Spleen (tissue), 11 donors: ENCODE results near the gene CABLES2. TPM values are rescaled to one million over a fixed set of nuclear protein-coding genes. Genes with fewer than 3 reads are reported as not detected.

Source experiments
- DNase-seq: peaks from one replicate; pipeline ENCODE4 v3.0.0-alpha.2; 2020
- H3K27ac ChIP-seq, 8 donors: fragments of 200-600 bp; sonication (generic) in 7 of 8; 1 replicate in 4 of 8; 2 replicates in 4 of 8; pipeline versions ENCODE4 v1.5.0 to v1.8.0; 2016 to 2021; ENCODE audit warnings: inconsistent platforms in 4 of 8, mild to moderate bottlenecking in 4 of 8, moderate library complexity in 1 of 8
- H3K27me3 ChIP-seq, 7 donors: fragments of 200-600 bp; sonication (generic) in 6 of 7; replicated peaks in 1 of 7; 1 replicate in 4 of 7; 2 replicates in 3 of 7; pipeline versions ENCODE4 v1.5.0 to v1.8.0; 2016 to 2021; ENCODE audit warnings: inconsistent platforms in 3 of 7, mild to moderate bottlenecking in 1 of 7
- H3K36me3 ChIP-seq, 6 donors: fragments of 200-600 bp; sonication (generic) in 5 of 6; 1 replicate in 4 of 6; 2 replicates in 2 of 6; pipeline versions ENCODE4 v1.5.0 to v1.8.0; 2016 to 2021; ENCODE audit warnings: inconsistent platforms in 2 of 6
- H3K4me1 ChIP-seq, 6 donors: fragments of 200-600 bp; sonication (generic) in 5 of 6; 1 replicate in 3 of 6; 2 replicates in 3 of 6; pipeline versions ENCODE4 v1.5.0 to v1.8.0; 2016 to 2021; ENCODE audit warnings: inconsistent platforms in 3 of 6
- H3K4me3 ChIP-seq, 8 donors: fragments of 200-600 bp; sonication (generic) in 7 of 8; 1 replicate in 4 of 8; 2 replicates in 4 of 8; pipeline versions ENCODE4 v1.5.0 to v1.8.0; 2016 to 2021; ENCODE audit warnings: inconsistent platforms in 4 of 8, mild to moderate bottlenecking in 4 of 8, moderate library complexity in 2 of 8
- H3K9me3 ChIP-seq, 8 donors: fragments of 200-600 bp; sonication (generic) in 7 of 8; 1 replicate in 4 of 8; 2 replicates in 4 of 8; pipeline versions ENCODE4 v1.5.0 to v1.8.0; 2016 to 2021; ENCODE audit warnings: inconsistent platforms in 4 of 8
- POLR2A ChIP-seq, 3 donors: fragments of 450-650 bp; IDR thresholded peaks; one replicate each; pipeline ENCODE4 v1.5.1; 2017; ENCODE audit warnings: antibody characterized with exemption in 3 of 3, mild to moderate bottlenecking in 1 of 3
- POLR2AphosphoS5 ChIP-seq, 3 donors: sonication (generic); formaldehyde crosslinking; IDR thresholded peaks; one replicate each; pipeline ENCODE4 v1.5.1; 2017; ENCODE audit warnings: antibody characterized with exemption in 3 of 3
- WGBS, 5 donors: extraction: QIAGEN DNeasy Blood & Tissue Kit in 3 of 5; methylation state at CpG; one replicate each; pipeline versions ENCODE4 v1.1.5 to v1.1.7; 2013 to 2018; 5-methylcytosine and 5-hydroxymethylcytosine counted together
- intact Hi-C: fragments of 100-400 bp; cut with DNase I; formaldehyde crosslinking; loops from one replicate; pipeline ENCODE4 v1.15.0; 2023; ENCODE audit warnings: low total_unique reads
- polyA plus RNA-seq, 3 donors: library from polyadenylated mRNA; stranded (reverse); fragments of 200-250 nt; gene quantifications; one replicate each; pipeline ENCODE4 v1.2.1, GENCODE V29; 2013
- total RNA-seq, 7 donors: library from RNA; depleted of rRNA in 3 of 7; stranded (reverse); fragments of >200 nt in 3 of 7; fragmentation: NEBNext Ultra II Directional in 4 of 7; extraction: Animal tissue kit (Norgen Biotek cat#: 25700) in 4 of 7; gene quantifications; one replicate each; pipeline versions ENCODE4 v1.1.0 to v1.2.1, GENCODE V29; 2016 to 2021
- TF ChIP-seq, protein P1 (sequence below), 11 experiments: fragments of 200-600 bp in 7 of 11; fragments of 450-650 bp in 4 of 11; sonication (generic) in 4 of 11; IDR thresholded peaks in 8 of 11; conservative IDR thresholded peaks in 3 of 11; 1 replicate in 7 of 11; 2 replicates in 4 of 11; pipeline versions ENCODE4 v1.4.0 to v1.8.0; 2016 to 2021; ENCODE audit warnings: antibody characterized with exemption in 11 of 11, inconsistent platforms in 4 of 11, mild to moderate bottlenecking in 1 of 11
- donor health status: healthy with polysubstance abuse.
- donor health status: DM: no; HTN: no; CAD: no; lungs with moderate emphysema.
- donor health status: DM: no; HTN: no; CAD: no.
- donor health status: Bipolar disorder and iron deficiency.
- donor health status: healthy.
- donor health status: DM: no; HTN: no; CAD: no.
- donor health status: DM: yes; HTN: yes; CAD: no.

The CABLES2 gene
- total and polyA plus RNA-seq, 10 donors, result 2.0 to 5.9 (median 4.0) TPM

DNA sequence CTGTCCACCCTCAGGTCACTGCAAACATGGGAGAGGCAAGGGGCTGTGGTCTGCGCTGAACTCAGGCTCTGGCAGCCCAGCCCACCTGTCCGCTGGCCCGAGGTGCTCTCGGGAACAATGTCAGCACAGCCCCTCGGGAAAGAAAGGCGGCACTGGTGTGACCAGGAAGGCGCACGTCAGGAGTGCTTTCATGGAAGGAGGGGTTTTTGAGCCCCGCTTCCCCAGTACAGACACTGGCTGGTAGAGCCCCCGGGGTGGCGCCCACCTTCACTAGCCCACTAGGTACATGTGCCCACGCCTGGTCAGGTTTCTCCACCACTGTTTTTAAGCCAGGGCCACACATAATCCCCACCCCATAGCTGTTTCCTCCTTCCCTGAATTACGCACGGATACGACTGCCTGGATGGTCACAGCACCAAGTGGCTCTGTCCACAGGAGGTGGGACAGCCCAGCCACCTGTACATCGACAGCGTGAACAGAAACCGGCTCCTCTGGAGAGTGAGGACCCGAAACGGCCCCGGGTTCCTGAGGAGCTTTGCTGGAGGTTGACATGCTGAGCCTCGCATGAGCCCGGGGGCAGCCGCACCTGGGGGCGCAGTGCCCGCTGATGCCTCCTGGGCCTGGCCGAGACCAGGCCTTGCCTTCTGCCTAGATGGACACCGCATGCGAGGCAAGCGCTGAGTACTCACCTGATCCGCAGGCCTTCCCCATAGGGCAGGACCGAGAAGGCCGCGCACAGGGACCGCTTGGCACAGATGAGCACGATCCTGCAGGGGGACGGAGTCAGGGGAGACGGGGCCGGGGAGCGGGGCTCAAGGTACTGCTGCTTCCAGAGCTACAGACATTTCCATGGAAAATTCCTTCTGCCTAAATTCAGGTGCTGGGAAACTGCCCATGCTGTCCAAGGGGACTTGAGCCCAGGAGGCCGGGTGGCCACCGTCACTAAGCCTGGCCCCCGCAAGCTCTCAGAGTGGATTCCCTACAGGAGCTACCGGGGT is 12.5 kb downstream of the CABLES2 start:
- WGBS, 5 donors, result 91 to 95% (median 94%) methylated on average over 38 to 44 of the region's 44 CpGs
- intact Hi-C loops, result no loop called here
- no peak for DNase-seq

DNA sequence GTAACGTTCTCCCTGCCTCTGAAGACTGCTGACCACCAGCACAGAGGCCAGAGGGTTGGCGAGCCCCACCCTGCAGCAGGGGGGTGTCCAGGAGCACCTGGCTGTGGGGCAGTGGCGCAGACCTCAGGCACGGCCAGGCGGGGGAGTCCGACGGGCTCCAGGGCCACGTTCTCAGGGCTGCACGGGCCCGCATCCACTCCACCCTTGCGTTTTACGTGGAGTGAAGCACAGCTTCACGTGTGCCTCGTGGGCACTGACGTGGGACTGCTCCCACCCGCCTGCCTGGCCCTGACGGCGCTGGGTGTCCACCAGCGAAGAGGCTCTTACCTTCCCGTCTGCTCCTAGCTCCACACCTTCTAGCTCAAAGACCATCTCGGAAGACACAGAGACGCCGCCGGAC is 13.3 kb downstream of the CABLES2 start:
- no peak for DNase-seq
- H3K27me3 ChIP-seq, result no peaks in the 10 kb centered on the region
- no peak overlapping the region for H3K27ac ChIP-seq
- no peaks in the 10 kb centered on the region for H3K9me3 ChIP-seq
- peaks cover 0 to 79% (median 40%) of the 10 kb centered on the region in 6 donors for H3K36me3 ChIP-seq
- H3K4me1 ChIP-seq, result peaks cover 0 to 11% (median 1%) of the 10 kb centered on the region in 6 donors
- TF ChIP-seq POLR2A (IDR thresholded peaks at IDR 0.05), result no peak
- TF ChIP-seq, protein P1, sequence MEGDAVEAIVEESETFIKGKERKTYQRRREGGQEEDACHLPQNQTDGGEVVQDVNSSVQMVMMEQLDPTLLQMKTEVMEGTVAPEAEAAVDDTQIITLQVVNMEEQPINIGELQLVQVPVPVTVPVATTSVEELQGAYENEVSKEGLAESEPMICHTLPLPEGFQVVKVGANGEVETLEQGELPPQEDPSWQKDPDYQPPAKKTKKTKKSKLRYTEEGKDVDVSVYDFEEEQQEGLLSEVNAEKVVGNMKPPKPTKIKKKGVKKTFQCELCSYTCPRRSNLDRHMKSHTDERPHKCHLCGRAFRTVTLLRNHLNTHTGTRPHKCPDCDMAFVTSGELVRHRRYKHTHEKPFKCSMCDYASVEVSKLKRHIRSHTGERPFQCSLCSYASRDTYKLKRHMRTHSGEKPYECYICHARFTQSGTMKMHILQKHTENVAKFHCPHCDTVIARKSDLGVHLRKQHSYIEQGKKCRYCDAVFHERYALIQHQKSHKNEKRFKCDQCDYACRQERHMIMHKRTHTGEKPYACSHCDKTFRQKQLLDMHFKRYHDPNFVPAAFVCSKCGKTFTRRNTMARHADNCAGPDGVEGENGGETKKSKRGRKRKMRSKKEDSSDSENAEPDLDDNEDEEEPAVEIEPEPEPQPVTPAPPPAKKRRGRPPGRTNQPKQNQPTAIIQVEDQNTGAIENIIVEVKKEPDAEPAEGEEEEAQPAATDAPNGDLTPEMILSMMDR (IDR thresholded peaks at IDR 0.05 in 8 of 11, conservative IDR thresholded peaks at IDR 0.05 in 3 of 11), result no peak
- peak in 1 of 3 donors; percentile 15 for TF ChIP-seq POLR2AphosphoS5 (IDR thresholded peaks at IDR 0.05)
- no peak overlapping the region for H3K4me3 ChIP-seq
- intact Hi-C loops, result no loop called here
- 91 to 95% (median 94%) methylated on average over 16 to 24 of the region's 24 CpGs for WGBS, 5 donors

More for the DNA sequence above, 12.5 kb downstream of the CABLES2 start:
- H3K27ac ChIP-seq, result no peak overlapping the region
- no peaks in the 10 kb centered on the region for H3K9me3 ChIP-seq
- peaks cover 0 to 5% (median 0%) of the 10 kb centered on the region in 6 donors for H3K4me1 ChIP-seq
- TF ChIP-seq POLR2A (IDR thresholded peaks at IDR 0.05) (no peak), POLR2AphosphoS5 (IDR thresholded peaks at IDR 0.05) (no peak)
- TF ChIP-seq, protein P1 (IDR thresholded peaks at IDR 0.05 in 8 of 11, conservative IDR thresholded peaks at IDR 0.05 in 3 of 11), result no peak
- H3K27me3 ChIP-seq, result no peaks in the 10 kb centered on the region
- H3K36me3 ChIP-seq, result peaks cover 0 to 72% (median 33%) of the 10 kb centered on the region in 6 donors
- no peak overlapping the region for H3K4me3 ChIP-seq

DNA sequence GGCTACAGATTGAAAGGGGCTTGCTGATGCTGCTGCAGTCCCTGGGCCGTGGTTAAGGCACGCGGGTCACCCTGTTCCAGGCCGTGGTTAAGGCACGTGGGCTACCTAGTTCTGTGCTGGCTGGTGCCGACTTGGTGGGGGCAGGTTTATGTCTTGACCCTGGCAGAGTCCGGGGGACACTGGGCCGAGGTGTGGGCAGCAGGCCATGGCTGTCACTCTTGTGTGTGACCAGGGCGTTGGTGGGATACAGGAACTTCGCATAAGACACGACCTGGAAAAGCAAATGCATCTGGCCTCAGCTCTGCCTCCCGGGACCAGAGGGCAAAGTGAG is 13.8 kb downstream of the CABLES2 start:
- intact Hi-C loops, result no loop called here
- Histone ChIP-seq H3K4me3 (no peak overlapping the region), H3K27ac (no peak overlapping the region), H3K27me3 (no peaks in the 10 kb centered on the region), H3K9me3 (no peaks in the 10 kb centered on the region), H3K4me1 (peaks cover 2 to 16% (median 7%) of the 10 kb centered on the region in 6 donors), H3K36me3 (peaks cover 0 to 84% (median 46%) of the 10 kb centered on the region in 6 donors)
- no peak for DNase-seq
- TF ChIP-seq POLR2A (IDR thresholded peaks at IDR 0.05), result no peak
- TF ChIP-seq POLR2AphosphoS5 (IDR thresholded peaks at IDR 0.05), result no peak
- TF ChIP-seq, protein P1 (IDR thresholded peaks at IDR 0.05 in 8 of 11, conservative IDR thresholded peaks at IDR 0.05 in 3 of 11), result no peak
- 80 to 89% (median 84%) methylated on average over 7 to 12 of the region's 12 CpGs for WGBS, 5 donors
